ENCODE data around the gene CTSW.

DNA sequence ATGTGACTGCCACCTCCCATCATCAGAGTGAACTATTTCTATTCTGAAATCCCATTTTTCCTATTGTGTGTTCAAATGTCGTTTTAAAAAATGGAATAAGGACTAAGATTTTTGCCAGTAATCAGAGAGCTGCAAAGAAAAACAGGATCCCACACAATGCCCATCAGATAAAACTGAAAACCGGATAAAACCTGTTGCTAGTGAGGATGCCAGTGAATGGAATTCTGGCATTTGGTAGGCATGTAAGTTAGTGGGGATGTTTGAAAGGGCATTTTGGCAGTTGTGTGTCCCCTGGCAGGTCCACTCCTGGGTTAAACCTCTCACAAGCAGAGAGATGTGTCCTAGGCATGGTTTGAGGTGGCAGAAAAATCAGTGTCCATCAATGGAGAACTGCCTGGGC, 45.8 kb downstream of the CTSW start:
- TF ChIP-seq CREB5 (CRISPR knock-in tag; IDR thresholded peaks at IDR 0.05; ENCODE audit: low read depth) (no peak), ARNTL (CRISPR knock-in tag; IDR thresholded peaks at IDR 0.05; ENCODE audit: borderline replicate concordance, low read depth) (no peak), TCF4 (CRISPR knock-in tag; IDR thresholded peaks at IDR 0.05; ENCODE audit: borderline replicate concordance) (no peak), TOX (CRISPR knock-in tag; IDR thresholded peaks at IDR 0.05; ENCODE audit: borderline replicate concordance) (no peak), CSRNP3 (CRISPR knock-in tag; IDR thresholded peaks at IDR 0.05) (no peak), ZC3H10 (CRISPR knock-in tag; IDR thresholded peaks at IDR 0.05) (no peak), BACH2 (CRISPR knock-in tag; IDR thresholded peaks at IDR 0.05; ENCODE audit: borderline replicate concordance) (no peak), PATZ1 (CRISPR knock-in tag; IDR thresholded peaks at IDR 0.05; ENCODE audit: borderline replicate concordance) (no peak), RARB (CRISPR knock-in tag; IDR thresholded peaks at IDR 0.05) (no peak)
- TF ChIP-seq, protein P1, sequence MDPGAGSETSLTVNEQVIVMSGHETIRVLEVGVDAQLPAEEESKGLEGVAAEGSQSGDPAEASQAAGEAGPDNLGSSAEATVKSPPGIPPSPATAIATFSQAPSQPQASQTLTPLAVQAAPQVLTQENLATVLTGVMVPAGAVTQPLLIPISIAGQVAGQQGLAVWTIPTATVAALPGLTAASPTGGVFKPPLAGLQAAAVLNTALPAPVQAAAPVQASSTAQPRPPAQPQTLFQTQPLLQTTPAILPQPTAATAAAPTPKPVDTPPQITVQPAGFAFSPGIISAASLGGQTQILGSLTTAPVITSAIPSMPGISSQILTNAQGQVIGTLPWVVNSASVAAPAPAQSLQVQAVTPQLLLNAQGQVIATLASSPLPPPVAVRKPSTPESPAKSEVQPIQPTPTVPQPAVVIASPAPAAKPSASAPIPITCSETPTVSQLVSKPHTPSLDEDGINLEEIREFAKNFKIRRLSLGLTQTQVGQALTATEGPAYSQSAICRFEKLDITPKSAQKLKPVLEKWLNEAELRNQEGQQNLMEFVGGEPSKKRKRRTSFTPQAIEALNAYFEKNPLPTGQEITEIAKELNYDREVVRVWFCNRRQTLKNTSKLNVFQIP (CRISPR knock-in tag; IDR thresholded peaks at IDR 0.05; ENCODE audit: borderline replicate concordance, low read depth) = no peak

Data from SK-N-SH treated with all-trans-retinoic acid at 6 μM for 48 hours (cell line).